IPS-18c (cell line): Measurements from ENCODE around the gene MRPS9.

Source experiments
- H3K4me3 ChIP-seq: 2 replicates; pipeline ENCODE4 v1.7.0; 2013; ENCODE audit warnings: low read depth, mild to moderate bottlenecking, low read length, moderate library complexity; ENCODE audit not compliant: insufficient read depth
- H3K9me3 ChIP-seq: one replicate; pipeline ENCODE4 v1.6.1; 2013; ENCODE audit warnings: mild to moderate bottlenecking, low read length, moderate library complexity; ENCODE audit not compliant: control insufficient read depth, insufficient read depth

The MRPS9 gene

DNA sequence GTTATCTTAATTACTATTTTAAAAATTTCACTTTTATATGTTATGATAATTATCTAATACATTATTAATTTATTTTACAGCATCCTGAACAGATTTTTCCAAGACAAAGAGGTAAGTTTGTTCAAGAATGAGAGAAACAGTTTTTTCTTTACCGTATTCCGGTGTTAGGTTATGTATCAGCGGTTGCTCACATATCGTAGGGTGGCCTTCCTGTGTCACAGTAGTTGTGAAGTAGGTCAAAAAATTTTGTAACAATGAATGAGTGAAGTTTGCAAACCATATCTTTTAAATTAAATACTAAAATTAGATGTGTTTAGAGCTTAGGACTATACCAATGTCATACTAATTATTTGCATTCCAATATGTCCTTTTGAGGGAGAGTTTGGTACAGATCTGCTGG is 33.5 kb downstream of the MRPS9 start:
- no peak overlapping the region for H3K4me3 ChIP-seq
- no peaks in the 10 kb centered on the region for H3K9me3 ChIP-seq

DNA sequence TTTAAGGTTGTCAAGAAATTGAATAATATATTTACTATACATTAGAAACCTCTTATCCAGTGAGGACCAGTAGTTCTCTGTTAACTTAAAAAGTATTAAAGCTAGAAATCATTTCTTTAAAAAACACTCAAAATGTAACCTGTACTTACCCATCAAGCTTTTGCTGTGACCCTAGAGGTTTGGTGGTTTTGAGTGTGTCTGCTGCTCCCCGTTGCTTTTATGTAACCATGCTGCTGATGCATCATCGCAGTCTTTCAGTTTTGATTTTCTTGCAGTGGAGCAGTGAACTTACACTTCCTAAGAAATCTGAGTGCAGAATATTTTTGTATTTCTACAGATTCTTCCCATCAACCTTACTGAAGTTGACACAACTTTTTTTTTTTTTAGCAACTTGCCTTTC is 34.2 kb downstream of the MRPS9 start:
- Histone ChIP-seq H3K4me3 (no peak overlapping the region), H3K9me3 (no peaks in the 10 kb centered on the region)

DNA sequence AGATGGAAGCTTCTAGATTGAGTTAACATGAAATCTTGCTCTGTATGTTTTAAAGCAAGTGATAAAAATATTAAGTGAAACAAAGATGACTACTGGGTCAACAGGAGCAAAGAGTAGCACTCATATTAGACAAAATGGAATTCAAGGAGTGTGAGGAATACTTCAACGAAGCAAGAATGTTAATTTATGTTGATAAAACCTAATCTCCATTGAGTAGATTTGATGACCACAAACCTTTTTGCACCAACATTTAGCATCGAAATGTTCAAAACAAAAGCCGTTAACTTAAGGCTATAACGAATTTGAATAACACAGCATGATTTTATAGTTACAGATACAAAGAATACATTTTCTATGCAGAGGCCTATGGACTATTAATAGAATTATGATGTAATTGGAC is 35.7 kb downstream of the MRPS9 start:
- H3K9me3 ChIP-seq = no peaks in the 10 kb centered on the region
- no peak overlapping the region for H3K4me3 ChIP-seq

DNA sequence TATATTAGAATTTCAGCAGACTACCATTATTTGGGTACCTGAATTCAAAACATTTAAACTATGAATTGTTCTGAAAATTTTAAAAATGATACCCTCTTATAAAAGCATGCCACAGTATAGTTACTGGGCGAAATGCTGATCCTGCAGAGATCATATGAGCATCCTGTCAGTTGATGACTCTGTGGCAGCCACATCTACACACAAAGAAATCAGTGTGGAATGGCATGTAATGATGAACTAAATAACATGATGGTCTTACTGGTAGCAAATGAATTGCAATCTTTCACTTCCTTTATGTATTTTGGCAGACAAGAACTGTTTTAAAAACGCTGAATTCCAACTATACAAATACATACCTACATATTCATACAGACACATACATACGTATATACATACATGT is 38.3 kb downstream of the MRPS9 start:
- no peak overlapping the region for H3K4me3 ChIP-seq
- no peaks in the 10 kb centered on the region for H3K9me3 ChIP-seq

DNA sequence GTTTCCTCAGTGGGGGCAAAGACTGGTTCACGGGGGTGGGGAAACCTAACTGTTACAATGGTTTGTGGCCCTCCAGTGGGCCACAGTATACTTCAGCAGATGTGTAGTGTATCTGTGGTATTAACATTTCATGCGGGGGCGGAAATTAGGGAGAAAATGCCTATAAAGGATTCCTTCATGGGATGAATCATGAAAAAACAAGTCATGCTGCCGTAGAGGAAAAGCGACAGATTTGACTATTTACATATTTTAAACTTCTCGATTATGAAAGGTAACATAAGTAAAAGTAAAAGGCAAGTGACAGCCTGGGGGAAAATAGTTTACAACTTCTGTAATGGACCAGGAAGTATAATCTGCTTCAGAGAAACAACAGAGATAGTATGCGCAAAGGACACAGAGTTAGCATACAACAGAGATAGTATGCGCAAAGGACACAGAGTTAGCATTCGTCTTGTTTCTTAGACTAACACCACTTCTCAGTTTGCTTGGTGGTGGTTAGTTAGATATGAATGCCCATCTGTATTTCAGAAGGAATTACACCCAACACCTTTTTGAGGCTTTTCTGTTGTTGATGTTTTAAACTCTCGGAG is 41.1 kb downstream of the MRPS9 start:
- H3K9me3 ChIP-seq = no peaks in the 10 kb centered on the region
- H3K4me3 ChIP-seq = no peak overlapping the region

DNA sequence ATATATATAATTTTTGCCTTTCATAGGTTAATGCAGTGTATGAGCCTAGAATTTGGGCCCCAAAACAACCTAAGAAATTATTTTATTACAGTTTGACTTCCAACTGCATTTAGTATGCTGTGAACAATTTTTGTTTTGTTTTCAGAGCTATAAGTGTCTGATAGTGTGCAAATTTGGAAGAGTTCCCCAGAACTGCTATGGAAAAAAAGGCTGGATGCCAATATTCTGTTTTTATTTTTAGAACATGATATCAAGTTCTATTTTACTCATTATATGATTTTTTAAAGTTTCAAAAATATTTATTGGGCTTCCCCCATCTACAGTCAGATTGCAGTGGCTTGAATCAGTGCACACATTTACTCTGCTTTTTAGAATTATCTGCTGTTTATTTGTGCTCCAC is 42.6 kb downstream of the MRPS9 start:
- no peak overlapping the region for H3K4me3 ChIP-seq
- H3K9me3 ChIP-seq = no peaks in the 10 kb centered on the region

DNA sequence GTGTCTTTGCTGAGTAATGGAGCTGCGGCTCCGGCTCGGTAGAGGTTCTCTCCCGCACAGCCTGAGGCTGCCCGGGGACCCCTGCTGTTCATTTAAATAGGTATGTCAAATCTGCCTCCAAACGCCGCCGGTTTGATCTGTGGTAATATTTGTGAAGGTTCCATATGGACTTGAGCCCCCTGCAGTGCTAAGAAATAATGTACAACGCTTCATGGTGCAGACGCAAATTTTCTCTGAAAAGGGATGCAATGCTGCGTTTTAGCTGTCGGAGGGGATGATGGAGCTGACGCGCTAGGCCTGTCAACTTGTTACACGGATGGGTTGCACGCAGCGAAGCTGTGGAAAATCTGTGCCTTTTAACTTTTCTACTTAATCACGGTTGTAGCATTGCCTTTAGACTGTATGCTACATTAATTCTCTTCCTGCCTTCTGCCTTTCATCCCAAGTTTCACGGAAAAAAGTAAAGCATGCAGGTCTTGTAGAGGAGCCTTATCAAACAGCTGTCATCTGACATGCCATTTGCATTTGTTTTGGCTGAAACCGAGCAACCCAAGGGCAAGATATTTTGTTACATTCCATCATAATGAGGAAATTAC is 43.2 kb downstream of the MRPS9 start:
- H3K4me3 ChIP-seq = no peak overlapping the region
- no peaks in the 10 kb centered on the region for H3K9me3 ChIP-seq

DNA sequence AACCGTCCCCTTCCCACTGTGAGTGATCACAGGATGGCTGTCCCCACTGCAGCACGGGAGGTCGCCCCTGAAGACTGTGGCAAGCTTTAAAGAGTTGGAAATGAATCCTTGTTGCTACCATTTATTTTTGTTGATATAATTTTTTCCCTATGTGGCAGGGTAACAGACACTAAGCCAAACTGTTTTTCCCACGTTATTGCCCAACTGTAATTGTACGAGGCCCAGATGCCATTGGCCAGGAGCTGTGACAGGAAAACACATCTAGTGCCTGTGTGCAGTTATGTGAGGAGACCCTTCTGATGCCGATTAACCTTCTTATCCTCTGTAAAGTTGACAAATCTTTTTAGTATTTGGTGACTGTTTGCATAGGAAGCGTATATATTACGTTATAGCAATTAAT is 44.2 kb downstream of the MRPS9 start:
- no peak overlapping the region for H3K4me3 ChIP-seq
- no peaks in the 10 kb centered on the region for H3K9me3 ChIP-seq

DNA sequence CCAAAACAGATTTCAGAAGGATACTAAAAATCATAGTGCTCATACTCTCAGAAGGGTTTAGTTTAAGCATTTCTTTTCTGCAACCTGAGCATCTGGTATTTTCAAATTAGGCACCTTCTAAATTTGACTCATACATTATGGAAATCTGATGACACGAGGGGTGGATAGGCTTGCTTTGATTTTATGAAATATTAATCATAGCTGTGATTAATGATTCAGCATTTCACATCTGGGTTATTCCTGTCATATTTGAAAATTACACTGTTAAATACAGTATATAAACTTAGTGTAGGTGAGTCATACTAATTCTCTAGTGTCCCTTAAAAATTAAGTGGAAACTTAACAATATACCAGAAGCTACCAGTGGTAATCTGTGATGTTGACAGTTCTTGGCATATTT is 47.7 kb downstream of the MRPS9 start:
- H3K4me3 ChIP-seq = no peak overlapping the region
- no peaks in the 10 kb centered on the region for H3K9me3 ChIP-seq

DNA sequence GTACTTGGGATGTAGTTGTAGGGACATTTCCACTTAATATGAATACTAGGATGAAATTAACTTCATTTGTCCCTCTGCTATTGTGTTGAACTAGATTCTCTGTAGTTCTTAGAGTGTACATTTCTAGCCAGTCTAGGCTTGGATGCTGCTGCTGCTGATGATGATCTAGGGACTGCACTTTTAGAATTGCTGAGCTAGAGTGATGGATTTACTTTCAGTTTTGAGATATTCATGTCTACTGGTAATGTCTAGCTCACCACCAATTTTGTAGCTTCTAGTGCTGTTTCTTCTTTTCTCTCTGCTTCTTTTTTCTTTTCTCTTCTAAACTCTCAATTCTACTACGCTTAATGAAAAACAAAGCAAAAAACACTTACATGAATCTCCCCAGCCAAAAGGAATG is 49.4 kb downstream of the MRPS9 start:
- Histone ChIP-seq H3K4me3 (no peak overlapping the region), H3K9me3 (no peaks in the 10 kb centered on the region)

DNA sequence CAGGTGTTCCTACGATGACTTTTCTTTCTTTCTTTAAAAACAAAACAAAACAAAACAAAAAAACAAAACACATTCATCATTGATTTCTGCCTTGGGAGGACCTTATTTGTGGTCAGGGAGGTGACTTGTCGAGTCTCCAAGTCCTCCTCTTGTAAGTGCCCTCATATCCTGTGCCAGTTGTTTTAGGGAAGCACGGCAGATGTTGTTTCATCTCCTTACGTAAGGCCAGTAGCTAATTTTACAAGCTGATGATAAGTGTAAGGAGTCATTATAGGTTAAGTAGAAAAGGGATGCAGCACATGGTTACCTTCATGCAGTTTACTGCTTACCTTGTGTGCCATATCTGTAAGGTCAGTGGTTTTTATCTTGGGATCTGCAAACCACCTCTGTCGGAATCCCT is 52.2 kb downstream of the MRPS9 start:
- Histone ChIP-seq H3K9me3 (no peaks in the 10 kb centered on the region), H3K4me3 (no peak overlapping the region)

DNA sequence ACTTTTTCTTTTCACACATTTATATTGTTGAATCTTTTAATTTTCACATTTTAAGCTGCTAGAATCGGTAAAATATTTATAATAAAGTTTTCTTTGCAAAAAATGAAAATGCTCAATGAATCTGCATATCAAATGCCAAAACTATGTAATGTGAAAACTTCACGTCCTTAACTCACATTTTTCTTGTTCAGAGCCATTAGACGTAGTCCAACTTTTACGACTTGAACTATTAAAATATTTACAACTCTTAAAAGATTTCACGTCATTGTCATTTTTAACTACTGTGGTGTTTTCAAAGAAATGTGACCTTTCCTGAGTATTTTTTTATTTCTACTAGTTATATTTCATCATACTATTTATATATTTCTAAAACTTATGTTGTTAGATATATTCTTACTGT is 54.9 kb downstream of the MRPS9 start:
- no peaks in the 10 kb centered on the region for H3K9me3 ChIP-seq
- H3K4me3 ChIP-seq = no peak overlapping the region

DNA sequence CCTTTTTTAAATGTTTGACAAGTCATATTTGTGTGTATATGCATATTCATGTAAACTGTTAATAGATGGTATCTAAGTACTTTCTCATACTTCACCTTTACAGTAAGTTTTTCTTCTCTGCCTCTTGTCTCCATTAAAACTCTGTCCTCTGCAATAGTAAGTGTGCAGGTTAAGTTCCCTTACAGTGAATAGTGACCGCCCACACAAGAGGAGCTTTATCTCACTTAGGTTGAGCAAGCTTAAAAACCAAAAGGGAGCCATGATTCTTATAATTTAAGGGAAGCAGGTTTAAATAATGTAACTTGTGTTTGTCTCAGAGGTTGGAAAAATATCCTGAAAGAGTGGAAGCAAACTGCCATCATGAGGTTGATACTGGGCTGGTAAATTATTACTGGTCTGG is 61.3 kb downstream of the MRPS9 start:
- Histone ChIP-seq H3K4me3 (no peak overlapping the region), H3K9me3 (no peaks in the 10 kb centered on the region)

DNA sequence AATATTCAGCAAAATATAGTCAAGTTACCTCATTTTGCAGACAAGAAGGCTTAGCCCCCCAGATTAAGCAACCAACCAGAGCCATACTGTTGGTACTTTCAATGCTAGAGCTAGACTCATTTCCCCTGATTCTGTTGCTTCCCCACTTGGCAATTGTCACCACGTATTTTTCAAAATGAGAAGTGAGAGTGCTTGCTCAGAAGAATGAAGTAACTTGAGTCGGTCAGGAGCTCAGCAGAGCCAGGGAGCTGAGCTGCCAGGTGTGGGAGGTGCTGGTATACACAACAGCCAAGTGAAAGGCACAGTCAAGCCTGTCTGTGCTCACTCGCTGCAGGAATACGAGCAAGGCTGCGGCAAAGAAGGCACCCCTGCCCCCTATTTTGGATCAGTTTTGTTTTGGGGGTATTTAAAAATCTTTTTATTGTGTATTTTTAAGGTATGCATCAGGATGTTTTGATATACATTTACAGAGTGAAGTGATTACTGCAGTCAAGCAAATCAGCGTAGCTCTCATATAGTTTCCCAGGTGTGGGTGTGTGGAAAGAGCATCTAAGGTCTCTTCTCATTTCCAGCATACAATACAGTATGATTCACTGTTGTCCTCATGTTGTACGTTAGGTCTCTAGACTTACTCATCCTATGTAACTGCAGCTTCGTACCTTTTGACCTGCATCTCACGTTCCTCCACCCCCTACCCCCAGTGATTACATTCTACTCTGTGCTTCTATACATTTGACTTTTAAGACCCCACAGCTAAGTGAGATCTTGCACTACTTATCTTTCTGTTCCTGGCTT is 62.4 kb downstream of the MRPS9 start:
- Histone ChIP-seq H3K9me3 (no peaks in the 10 kb centered on the region), H3K4me3 (no peak overlapping the region)

DNA sequence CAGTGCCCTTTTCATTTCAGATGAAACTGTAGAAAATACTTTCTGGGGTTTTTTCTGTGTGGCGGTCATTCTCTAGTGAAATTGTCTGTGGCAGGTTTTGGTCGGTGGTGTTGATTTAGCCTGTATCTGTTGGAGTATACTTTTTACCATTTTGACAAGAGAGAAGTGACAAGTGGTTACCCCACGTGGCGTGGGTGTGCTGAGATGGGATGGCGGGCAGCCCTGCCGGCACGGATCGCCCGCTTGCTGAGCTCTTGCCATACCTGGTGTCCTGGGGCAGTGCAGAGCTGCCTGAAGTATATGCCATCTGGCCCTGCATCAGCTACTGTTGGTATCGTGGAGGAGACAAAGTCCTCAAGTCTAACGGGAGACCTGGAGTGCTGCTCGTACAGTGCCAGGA is 64.1 kb downstream of the MRPS9 start:
- Histone ChIP-seq H3K9me3 (no peaks in the 10 kb centered on the region), H3K4me3 (no peak overlapping the region)

DNA sequence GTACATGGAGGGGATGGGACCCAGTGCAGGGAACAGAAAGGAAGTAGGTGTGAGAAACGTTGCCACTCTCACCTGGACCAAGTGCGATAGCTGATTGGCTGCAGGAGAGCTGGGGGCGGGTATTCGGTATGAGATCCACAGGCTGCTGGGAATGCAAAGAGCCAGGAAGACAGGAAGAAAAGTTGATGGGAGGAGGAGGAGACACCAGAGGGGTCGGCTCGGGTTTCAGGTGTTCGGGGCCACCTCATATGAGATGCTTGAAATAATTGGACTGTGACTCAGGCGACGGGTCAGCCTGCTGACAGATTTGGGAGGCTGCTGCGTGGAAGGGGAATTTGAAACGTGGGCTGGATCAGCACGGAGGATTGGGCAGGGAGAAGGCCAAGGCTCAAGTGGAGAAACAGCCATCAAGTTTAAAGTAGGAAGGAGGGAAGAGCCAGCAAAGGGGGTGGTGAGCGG is 65.1 kb downstream of the MRPS9 start:
- Histone ChIP-seq H3K4me3 (0 out of 2 replicates have a peak overlapping the region, but pooled peaks have one; percentile 15), H3K9me3 (no peaks in the 10 kb centered on the region)

DNA sequence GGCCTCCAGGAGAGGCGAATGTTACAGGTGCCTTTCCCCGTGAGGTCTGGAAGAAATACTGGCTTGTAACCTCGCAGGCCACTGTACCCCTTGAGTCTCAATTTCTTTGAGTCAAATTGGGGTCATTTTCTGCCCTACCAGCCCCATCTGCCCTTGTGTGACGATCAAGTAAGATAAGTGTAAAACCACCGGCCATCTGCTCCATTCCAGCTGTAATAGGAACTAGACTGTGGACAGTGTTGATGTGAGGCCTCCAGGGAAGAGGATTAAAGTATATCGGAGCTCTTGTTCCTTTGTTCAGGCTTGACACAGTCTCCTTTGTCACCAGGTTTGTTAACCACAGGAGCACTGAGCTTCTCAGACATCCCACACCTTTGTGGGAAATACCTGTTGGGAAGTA is 65.6 kb downstream of the MRPS9 start:
- no peaks in the 10 kb centered on the region for H3K9me3 ChIP-seq
- 0 out of 2 replicates have a peak overlapping the region, but pooled peaks have one; percentile 15 for H3K4me3 ChIP-seq

DNA sequence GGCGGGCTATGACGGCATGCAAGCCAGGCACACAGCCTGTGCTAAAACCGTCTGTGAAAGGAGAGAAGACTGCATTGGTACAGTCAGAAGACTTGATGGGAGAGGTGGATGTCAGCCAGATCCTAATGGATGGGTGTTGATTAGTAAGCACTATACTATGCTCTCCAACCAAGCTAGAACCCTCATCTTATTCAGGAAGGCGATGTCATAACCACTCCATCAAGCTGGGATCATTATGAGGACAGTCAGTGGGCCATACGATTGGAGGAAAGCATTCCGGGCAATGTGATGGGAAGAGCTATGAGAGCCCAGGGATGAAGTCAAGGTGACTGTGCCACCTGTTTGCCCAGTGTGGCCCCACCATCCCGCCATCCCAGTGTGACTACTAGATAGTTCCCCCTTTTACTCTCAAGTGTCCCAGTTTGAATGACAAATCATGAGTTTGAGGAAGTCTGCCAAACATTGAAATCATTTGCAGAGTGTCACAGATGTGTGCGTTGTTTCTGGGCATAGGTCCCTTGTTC is 66.4 kb downstream of the MRPS9 start:
- Histone ChIP-seq H3K9me3 (no peaks in the 10 kb centered on the region), H3K4me3 (no peak overlapping the region)
